ENCODE data around the gene USP17L28.
"Not testable (repeated sequence)": the region's sequence is repeated elsewhere in the genome, so short reads cannot be mapped to it uniquely, and the experiment has no call there.

Gene USP17L28

GRCh38 chr4:9348593-9348992 is at the start of gene USP17L28:
Gene USP17L28 (plus strand): TSS chr4:9348893. CDS start chr4:9348893, 0 bp downstream.
- not testable (repeated sequence) for DNase-seq

GRCh38 chr4:9324191-9324590 is 24.5 kb upstream of the USP17L28 start:
- not testable (repeated sequence) for DNase-seq

GRCh38 chr4:9324865-9325264 is 23.8 kb upstream of the USP17L28 start, which contains the start of gene USP17L24:
Gene USP17L24 (plus strand): TSS chr4:9325165. CDS start chr4:9325165, 0 bp downstream.
- DNase-seq, result not testable (repeated sequence)

- not testable (repeated sequence) for DNase-seq
Observed at GRCh38 chr4:9329611-9330010, 19.1 kb upstream of the USP17L28 start, which contains the start of gene USP17L25. Gene USP17L25 (plus strand): TSS chr4:9329911. CDS start chr4:9329911, 0 bp downstream.

- not testable (repeated sequence) for DNase-seq
Observed at GRCh38 chr4:9334358-9334757, 14.3 kb upstream of the USP17L28 start, which contains the start of gene USP17L26. Gene USP17L26 (plus strand): TSS chr4:9334658. CDS start chr4:9334658, 0 bp downstream.

GRCh38 chr4:9339103-9339502 is 9.6 kb upstream of the USP17L28 start, which contains the start of gene USP17L5:
Gene USP17L5 (plus strand): TSS chr4:9339403. CDS start chr4:9339403, 0 bp downstream.
- DNase-seq, result not testable (repeated sequence)

GRCh38 chr4:9343848-9344247 is 4.8 kb upstream of the USP17L28 start, which contains the start of gene USP17L27:
Gene USP17L27 (plus strand): TSS chr4:9344148. CDS start chr4:9344148, 0 bp downstream.
- not testable (repeated sequence) for DNase-seq

- not testable (repeated sequence) for DNase-seq
Observed at GRCh38 chr4:9350866-9351265, 2.2 kb downstream of the USP17L28 start.

- DNase-seq, result not testable (repeated sequence)
Observed at GRCh38 chr4:9353338-9353737, 4.6 kb downstream of the USP17L28 start, which contains the start of gene USP17L29. Gene USP17L29 (plus strand): TSS chr4:9353638. CDS start chr4:9353638, 0 bp downstream.

- not testable (repeated sequence) for DNase-seq
Observed at GRCh38 chr4:9362829-9363228, 14.1 kb downstream of the USP17L28 start, which contains the start of gene USP17L30. Gene USP17L30 (plus strand): TSS chr4:9363129. CDS start chr4:9363129, 0 bp downstream.

- not testable (repeated sequence) for DNase-seq
Observed at GRCh38 chr4:9379881-9380280, 31.2 kb downstream of the USP17L28 start.

GRCh38 chr4:9381012-9381534 is 32.4 kb downstream of the USP17L28 start:
- DNase-seq, result not testable (repeated sequence)

- DNase-seq, result no peak
Observed at GRCh38 chr4:9384126-9384525, 35.4 kb downstream of the USP17L28 start.

GRCh38 chr4:9389001-9389400 is 40.3 kb downstream of the USP17L28 start:
- DNase-seq, result not testable (repeated sequence)
